Measurements from ENCODE around the gene PURB.
"Not testable (repeated sequence)": the region's sequence is repeated elsewhere in the genome, so short reads cannot be mapped to it uniquely, and the experiment has no call there.

PURB gene

DNA sequence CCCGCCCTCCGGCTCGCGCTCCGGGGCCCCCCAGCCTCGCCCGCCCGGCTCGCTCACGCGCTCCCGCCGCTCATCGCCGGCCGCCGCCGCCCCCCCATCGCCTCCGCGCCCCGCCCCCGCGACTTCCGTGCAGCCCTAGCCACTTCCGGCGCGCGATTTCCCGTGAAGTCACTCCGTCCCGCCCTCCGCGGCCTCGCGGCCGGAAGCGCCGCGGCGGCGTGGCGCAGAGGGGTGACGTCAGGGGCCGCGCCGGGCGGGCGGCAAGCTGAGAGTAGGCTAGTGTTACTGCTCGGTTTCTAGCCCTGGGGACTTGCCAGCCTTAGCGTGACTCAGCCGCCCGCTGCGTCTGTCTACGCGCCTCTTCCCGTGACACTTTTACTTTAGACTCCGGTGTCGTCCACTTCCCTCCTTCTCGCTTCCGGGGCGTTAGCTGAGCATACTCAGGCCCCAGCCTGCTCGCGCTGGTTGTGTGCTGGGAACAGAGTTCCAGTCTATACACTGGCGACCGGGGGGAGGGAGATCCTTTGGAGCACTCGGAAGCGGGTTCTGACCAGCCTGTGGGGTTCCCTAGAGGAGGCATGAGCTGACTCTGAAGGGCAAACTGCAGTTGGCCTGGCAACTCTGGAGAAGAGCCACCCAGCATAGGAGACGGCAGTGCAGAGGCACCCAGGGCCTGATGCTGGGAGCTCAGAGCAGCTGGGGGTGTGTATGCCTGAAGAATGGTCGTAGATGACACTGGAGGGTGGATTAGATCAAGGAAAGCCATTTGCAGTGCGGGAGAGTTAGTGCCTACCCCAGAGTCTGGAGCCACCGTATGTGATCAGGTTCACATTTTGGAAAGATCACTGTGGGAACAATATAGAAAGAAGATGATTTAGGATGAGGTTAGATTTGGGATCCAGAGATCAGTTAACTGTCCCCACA is at the start of gene PURB:
Gene PURB (minus strand): TSS at position 137 of the 924 bp plus-strand sequence. CDS start 182 bp downstream, outside the sequence.
- DNase-seq (ENCODE audit: low read depth in 1 of 2, low spot score in 1 of 2) = peak; percentile 96

DNA sequence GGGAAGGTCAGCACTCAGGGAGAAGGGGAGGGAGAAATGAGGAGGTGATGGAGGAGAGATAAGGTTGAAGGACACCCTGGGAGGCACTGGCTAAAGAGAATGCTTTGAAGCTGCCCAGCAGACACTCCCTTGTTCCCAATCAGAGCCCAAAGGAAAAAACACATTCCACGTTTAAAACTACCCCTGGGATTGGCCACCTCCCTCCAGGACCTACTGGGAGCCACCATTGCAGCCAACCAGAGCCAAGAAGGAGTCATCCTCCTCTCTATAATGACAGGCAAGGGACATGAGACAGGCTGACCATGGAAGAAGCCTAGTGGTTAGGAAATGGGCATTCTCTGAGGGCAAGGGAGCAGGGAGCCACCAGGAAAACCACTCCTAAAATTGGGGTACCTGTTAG is 49.7 kb upstream of the PURB start:
- no peak for DNase-seq (ENCODE audit: low read depth in 1 of 2, low spot score in 1 of 2)

DNA sequence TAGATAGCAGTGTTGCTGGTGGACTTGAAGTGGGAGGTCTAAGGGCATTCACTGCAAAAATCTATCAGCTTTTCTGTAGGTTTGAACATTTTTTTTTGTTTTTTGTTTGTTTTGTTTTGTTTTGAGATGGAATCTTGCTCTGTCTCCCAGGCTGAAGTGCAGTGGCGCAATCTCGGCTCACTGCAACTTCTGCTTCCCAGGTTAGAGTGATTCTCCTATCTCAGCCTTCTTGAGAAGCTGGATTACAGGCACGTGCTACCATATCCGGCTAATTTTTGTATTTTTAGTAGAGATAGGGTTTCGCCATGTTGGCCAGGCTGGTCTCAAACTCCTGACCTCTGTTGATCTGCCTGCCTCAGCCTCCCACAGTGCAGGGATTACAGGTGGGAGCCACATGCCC is 49.2 kb upstream of the PURB start:
- not testable (repeated sequence) for DNase-seq (ENCODE audit: low read depth in 1 of 2, low spot score in 1 of 2)

DNA sequence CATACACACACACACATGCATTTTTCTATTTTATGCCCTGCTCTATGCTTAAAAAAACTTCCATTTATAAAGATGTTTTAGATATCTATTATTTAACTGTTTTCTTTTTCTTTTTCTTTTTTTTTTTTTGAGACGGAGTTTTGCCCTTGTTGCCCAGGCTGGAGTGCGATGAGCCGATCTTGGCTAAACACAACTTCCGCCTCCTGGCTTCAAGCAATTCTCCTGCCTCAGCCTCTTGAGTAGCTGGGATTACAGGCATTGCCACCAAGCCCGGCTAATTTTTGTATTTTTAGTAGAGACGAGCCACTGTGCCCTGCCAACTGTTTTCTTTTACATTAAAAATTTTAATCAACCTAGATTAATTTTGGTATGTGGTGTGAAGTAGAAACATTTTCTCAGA is 45.6 kb upstream of the PURB start:
- no peak for DNase-seq (ENCODE audit: low read depth in 1 of 2, low spot score in 1 of 2)

DNA sequence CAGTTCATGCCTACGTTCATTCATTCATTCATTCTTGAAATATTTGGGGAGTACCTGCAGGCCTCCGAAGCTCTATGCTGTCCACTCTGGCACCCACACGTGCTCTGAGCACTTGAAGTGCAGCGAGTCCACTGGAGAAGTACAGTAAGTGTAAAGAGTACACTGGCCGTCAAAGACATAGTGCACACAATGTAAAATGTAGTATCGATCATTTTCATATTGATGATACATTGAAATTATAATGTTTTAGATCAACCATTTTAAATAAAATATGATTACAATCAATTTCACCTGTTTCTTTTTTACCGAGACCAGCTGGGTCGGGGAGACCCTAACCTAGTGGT is 37.0 kb upstream of the PURB start:
- DNase-seq (ENCODE audit: low read depth in 1 of 2, low spot score in 1 of 2) = no peak

DNA sequence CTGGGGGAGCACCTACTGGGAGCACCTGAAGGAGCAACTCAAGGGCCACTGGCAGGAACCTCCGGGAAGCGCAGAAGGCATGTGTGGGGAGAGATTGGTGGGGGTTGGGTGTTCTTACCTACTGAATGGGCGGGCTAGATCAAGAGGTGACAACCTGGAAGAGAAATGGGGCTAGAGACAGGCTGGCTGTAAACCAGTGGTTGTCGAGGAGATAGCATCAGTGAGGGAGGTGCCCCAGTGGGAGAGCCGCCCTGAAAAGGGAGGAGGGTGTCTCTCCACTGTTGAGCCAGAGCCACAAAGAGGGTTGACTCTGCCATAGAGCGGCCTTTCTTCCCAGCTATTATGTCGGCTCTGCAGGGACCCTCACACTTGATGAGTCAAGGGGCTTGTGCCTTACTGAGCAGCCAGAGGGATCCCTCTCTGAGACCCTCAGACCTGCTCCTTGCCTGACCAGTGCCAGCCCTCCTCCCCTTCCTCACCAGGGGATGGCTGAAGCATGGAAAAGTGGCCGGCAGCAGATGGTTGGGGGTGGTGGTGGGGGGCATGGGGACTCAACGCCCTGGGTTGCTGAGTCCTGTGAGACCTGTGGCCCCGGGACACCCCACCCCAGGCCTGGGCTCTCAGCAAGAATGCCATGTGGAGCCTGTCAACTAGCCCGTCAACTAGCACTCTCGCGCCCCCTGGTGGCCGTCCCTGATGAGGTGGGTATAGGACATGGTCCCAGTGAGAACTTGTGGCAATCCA is 36.4 kb upstream of the PURB start:
- DNase-seq (ENCODE audit: low read depth in 1 of 2, low spot score in 1 of 2) = peak; percentile 88 to 97

DNA sequence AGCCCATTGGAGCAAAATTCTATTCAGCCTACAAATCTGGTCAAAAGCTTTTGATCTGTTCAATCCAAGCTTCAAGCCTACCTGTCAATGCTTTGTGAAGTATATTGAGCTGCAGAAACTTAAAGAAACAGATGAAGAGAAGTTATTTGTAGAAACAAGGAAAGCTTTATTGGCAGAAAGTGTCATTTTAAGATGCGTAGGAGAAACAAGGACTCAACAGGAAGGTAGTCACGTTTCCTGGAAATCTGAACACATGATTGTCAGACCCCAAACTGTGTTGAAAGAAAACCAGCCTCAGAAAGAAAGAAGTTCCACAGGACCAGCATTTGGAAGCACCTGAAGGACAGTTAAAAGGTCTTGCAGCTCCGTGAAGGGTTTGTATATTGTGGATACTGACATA is 34.8 kb upstream of the PURB start:
- DNase-seq (ENCODE audit: low read depth in 1 of 2, low spot score in 1 of 2) = no peak

DNA sequence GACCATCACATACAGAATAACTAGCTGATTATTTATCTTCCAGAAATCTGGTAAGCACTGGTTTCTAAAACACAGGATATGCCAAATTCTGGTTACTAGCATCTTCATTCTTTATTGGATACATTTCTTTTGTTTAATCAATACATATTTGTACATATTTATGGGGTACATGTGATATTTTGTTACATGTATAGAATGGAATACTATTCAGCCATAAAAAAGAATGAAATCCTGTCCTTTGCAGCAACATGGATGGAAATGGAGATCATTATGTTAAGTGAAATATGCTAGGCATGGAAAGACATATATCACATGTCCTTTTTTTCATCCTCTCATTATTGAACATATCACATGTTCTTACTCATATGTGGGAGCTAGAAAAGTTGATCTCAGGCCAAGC is 32.7 kb upstream of the PURB start:
- no peak for DNase-seq (ENCODE audit: low read depth in 1 of 2, low spot score in 1 of 2)

DNA sequence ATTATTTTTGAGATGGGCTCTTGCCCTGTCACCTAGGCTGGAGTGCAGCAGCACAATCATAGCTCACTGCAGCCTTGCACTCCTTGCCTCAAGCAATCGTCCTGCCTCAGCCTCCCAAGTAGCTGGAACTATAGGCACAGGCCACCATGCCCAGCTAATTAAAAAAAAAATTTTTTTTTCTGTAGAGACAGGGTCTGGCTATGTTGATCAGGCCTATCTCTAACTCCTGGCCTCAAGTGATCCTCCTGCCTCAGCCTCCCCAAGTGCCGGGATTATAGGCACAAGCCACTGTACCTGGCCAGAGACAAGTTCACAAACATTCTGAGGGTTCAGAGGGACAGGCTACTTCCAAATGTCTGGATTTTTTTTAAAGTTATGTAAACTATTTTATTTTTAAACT is 32.1 kb upstream of the PURB start:
- no peak for DNase-seq (ENCODE audit: low read depth in 1 of 2, low spot score in 1 of 2)

DNA sequence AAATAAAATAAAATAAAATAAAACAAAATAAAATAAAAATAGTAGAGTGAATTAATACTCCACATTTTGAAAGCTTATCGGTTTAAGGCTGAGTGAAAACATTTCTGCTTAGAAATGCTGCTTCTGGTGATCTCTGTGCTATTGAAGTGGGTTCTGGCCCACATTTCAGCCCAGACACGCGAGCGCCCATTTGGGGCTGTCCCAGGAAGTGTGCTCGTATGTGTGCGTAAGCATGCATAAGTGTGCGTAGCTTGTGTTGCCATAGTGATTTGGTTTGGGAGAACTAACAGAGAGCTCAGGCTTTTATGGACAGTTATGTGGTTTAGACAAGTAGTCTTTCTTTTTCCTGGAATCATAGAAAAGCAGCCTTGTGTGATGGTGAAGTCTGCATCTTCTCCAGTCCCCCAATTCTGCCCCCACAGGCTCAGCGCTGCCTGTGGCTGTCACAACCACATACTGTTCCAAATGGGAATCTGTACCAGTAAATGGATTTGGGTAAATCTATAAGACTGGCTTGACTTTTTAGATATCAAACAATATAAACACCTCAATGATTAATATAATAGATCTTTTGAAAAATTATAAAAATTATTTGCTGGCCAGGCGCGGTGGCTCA is 29.8 kb upstream of the PURB start:
- DNase-seq (ENCODE audit: low read depth in 1 of 2, low spot score in 1 of 2) = peak; percentile 25 to 48

DNA sequence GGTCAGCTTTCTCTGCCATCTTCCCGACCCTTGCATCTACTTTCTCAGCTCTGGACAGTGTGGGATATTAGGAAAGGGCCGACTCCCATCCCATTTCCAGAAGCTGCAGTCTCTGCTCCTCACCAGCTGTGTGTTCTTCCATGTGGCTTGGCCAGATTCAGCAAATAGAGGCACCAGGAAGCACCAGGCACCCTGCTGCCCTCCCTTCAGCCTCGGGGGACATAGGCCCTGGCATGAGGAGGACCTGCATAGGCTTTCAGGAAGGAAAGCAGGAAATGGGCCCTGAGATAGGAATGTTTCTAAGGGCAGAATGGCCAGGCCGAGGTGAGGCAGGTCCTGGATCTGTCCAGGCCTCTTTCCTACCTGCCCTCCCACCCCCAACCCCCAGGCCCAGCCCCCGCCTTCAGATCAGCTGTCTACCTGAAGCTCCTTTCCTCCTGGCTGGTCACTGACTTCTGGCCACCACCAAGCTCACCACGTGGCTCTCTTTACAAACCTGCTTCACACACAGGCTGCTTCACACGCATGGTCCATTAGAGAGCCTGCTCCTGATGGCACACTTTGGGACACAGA is 27.5 kb upstream of the PURB start:
- no peak for DNase-seq (ENCODE audit: low read depth in 1 of 2, low spot score in 1 of 2)

DNA sequence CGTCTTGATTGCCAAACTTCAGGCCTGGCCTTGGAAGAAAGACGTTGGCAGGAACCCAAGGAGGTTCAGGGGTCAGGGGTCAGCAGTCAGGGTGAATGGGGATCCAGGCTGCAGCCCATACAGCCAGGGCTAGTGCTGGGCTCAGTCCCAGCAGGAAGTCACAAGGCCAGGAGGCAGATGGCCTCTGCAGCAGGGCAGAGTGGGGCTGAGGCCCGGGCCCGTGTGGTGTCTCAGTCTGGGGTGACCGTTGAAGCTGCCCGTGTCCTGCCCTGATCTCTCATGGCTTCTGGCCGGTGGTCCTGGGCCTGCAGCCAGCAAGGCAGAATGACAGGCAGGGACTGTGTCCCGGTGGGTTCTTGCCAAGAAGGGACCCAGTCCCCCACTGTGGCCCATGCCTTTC is 26.6 kb upstream of the PURB start:
- DNase-seq (ENCODE audit: low read depth in 1 of 2, low spot score in 1 of 2) = no peak

DNA sequence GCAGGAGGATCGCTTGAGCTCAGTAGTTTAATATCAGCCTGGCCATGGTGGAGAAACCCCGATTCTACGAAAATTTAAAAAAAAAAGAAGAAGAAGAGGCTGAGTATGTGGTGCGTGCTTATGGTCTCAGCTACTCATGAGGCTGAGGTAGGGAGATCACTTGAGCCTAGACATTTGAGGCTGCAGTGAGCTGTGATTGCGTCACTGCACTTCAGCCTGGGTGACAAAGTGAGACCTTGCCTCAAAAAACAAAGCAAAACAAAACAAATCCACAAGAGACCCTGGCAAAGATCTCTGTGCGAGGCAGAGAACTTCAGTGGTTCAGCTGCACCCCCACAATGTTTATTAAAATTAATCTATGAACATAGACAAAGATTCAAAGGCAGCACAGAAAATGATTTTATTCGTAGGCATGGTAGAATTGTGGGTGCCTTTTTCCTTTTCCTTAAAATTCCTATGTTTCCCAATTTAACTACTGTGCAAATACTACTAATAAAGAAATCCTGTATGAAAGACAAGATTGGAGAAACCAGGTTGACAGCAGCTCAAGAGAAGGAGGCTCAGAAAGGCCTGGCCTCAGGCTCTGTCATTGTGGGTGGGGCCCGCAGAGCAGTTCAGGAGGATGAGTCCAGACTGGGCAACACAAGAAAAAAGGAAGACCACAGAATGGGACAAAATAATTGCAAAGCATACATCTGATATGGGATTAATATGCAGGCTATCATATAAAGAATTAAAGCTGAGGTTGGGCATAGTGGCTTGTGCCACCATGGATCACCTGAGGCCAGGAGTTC is 24.5 kb upstream of the PURB start:
- no peak for DNase-seq (ENCODE audit: low read depth in 1 of 2, low spot score in 1 of 2)

DNA sequence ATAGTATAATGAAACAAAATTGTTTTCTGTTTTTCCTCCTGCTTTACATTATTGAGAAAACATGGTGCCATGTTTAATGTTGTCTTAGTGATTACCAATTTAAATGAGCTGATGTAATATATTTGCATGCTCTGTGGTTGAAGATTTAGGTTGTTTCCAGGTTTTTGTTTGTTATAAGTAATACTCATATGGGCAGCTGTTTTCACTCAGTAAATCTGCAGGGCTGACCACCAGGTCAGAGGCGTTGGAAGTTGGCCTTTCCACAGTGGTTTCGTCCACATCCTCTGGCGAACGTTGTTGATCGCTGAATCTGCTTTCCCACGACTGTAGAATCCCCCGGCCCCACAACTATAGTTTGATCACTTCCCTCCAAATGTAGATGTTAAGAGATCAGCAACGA is 21.6 kb upstream of the PURB start:
- DNase-seq (ENCODE audit: low read depth in 1 of 2, low spot score in 1 of 2) = no peak

DNA sequence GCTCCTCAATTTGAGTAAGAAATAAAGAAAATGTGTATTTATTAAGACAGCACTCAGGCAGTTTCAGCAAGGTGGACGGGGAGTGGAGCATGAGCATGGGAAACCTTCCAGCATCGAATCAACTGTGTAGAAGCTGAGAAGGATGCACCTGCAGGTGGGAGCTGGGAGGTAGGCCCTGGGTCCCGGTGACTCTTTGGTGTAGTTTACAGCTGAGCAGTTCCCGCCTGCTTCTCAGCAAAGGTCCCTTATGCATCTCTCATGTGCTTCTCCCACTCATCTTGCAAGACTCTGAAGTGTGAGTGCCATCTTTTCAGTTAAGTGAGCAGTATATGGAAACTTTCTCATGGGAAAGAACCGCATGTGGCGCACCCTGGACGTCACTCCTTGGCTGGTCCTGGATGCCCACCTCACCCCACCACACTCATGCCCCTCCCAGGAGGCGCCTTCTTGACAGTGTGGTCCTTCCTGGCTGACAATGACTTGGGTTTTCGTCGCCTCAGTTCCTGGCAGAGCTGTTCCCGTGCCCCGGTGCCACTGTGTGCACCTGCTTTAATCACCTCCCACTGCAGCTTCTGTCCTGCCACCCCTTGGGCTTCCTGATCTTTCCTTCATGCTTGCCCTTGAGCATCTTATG is 19.8 kb upstream of the PURB start:
- no peak for DNase-seq (ENCODE audit: low read depth in 1 of 2, low spot score in 1 of 2)

DNA sequence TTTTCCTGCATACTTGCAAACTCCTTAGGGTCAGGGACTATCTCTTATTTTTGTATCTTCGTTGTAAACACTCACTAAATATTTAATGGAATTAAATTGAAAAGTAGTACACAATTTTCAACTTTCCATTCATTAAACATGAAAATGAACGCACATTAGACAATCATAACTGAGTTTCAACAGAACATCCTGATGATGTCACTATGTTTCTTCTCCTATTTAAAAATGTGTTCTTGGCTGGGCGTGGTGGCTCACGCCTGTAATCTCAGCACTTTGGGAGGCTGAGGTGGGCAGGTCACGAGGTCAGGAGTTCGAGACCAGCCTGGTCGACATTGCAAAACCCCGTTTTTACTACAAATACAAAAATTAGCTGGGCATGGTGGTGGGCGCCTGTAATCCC is 14.1 kb upstream of the PURB start:
- no peak for DNase-seq (ENCODE audit: low read depth in 1 of 2, low spot score in 1 of 2)

DNA sequence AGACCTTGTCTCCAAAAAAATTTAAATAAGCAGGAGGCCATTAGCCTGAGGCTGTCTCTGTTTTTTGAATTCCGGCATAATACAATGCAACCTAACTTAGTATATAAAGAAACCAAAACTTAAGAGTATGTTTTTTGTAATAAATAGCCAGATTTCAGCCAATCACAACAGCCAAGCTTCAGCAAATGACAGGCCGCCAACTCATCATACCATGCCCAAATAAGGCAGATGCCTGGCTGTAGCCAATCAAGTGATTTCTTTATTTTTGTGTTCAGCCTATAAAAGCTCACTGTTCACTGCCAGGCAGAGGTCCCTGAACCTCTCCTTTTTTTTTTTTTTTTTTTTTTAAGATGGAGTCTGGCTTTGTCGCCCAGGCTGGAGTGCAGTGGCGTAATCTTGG is 12.7 kb upstream of the PURB start:
- DNase-seq (ENCODE audit: low read depth in 1 of 2, low spot score in 1 of 2) = no peak

DNA sequence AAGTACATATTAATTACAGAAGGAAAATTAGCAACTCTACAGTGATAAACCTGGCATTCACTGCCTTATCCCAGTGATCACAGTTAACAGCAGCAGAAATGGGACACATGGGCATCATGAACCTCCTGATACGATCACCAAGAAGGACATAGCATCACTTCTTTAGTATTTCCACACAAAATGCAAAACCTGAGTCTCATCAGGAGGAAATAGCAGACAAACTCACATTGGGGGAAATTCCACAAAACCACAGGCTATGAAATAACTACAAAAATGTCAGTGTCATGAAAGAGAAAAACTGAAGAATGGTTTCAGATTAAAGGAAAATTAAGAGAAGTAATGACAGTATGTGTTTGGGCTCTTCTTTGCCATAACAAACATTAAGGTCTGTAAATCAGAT is 12.0 kb upstream of the PURB start:
- DNase-seq (ENCODE audit: low read depth in 1 of 2, low spot score in 1 of 2) = no peak

DNA sequence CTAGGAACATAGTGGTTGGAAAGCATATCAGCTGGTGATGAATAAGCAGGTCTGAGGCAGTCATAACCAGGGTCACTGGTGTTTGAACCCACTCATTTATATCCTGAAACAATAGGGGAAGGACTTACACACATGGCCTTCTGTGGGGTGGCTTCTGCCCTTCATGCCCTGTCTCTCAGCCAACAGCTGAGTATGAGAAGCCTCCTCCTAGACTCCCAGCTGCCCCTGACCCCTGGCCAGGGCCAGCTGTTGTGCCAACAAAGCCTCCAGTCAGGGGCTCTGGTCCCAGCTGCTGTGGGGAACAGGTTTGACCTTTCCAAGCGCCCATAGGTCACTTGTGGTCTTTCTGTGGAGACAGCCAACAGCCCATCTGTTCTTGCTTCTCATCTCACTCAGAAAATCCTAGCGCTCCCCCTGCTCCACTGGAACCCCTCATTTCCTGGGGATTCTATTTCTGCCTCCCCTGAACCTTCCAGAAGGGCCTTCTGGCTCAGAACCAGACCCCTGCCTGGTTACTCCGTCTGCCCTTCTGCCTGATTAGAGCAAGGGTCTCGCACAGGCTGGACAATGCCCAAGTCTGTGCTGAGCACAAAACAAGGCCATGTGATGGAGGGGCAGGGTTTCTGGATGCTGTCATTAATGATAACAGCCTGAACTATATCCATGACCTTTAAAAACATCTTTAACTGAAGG is 9.7 kb upstream of the PURB start:
- no peak for DNase-seq (ENCODE audit: low read depth in 1 of 2, low spot score in 1 of 2)

DNA sequence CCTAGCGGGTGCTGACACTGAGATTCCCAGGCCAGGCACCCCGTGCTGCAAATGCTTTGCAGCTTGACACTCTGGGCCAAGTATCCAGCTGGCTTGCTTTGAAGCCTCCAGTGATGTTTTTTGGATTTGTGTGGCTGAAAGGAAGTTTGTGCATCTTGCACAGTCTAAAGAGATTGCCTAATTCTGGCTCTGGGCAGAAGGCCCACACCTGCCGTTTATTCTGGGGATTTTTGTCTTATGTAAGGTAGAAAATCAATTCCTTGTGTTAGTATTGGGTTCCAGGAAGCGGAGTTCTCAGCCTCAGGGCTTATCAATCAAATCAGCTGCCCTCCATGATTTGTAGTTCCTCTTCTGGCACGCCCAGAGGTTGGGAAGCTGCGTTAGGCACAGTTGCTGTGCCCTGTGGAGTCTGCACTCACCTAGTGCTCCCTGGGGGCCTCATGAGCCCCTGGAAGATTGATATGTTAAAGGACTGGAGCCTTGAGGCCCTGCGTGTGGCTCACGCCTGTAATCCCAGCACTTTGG is 8.4 kb upstream of the PURB start:
- no peak for DNase-seq (ENCODE audit: low read depth in 1 of 2, low spot score in 1 of 2)
